SK-N-SH (cell line): ENCODE results near the gene ACACA. TPM values are rescaled to one million over a fixed set of nuclear protein-coding genes. Genes with fewer than 3 reads are reported as not detected.

ENCODE experiments used
- CTCF ChIA-PET: fragments of 300-600, 350-600 bp; formaldehyde crosslinking; extraction: SDS; loops from one replicate; lab custom pipeline; 2021; lab: Yijun Ruan, JAX
- POLR2A ChIA-PET: fragments of 350-600 bp; sonication (Branson Sonifier 250); formaldehyde crosslinking; extraction: SDS; loops from one replicate; lab custom pipeline; 2020; ENCODE audit warnings: antibody characterized with exemption, inconsistent platforms; lab: Yijun Ruan, JAX
- DNase-seq: peaks from one replicate; pipeline ENCODE4 v3.0.0; 2012
- H2AFZ ChIP-seq: fragments of 200-600 bp; sonication (generic); 2 replicates; pipeline ENCODE4 v1.8.1; 2016; ENCODE audit warnings: antibody characterized with exemption, mild to moderate bottlenecking, low read depth
- H3F3A ChIP-seq: fragments of 200-600 bp; sonication (generic); replicated peaks from 2 replicates; pipeline ENCODE3; 2016; ENCODE audit warnings: antibody characterized with exemption, mild to moderate bottlenecking; ENCODE audit not compliant: insufficient read depth
- H3K27ac ChIP-seq, 2 experiments: fragments of 200-500 bp in 1 of 2; fragments of 200-600 bp in 1 of 2; sonication (Bioruptor generic) in 1 of 2; sonication (generic), shearing (Covaris generic) in 1 of 2; 2 replicates each; pipeline versions ENCODE4 v1.5.1 to v1.6.1; 2014 to 2016; ENCODE audit warnings: low read depth in 2 of 2, inconsistent platforms in 1 of 2, low read length in 1 of 2, mild to moderate bottlenecking in 1 of 2, mixed read lengths in 1 of 2
- H3K27me3 ChIP-seq: fragments of 200-600 bp; sonication (generic), shearing (Covaris generic); 2 replicates; pipeline ENCODE4 v1.6.1; 2016; ENCODE audit warnings: mixed run types; ENCODE audit not compliant: insufficient read depth
- H3K36me3 ChIP-seq, 2 experiments: fragments of 200-500 bp in 1 of 2; fragments of 200-600 bp in 1 of 2; sonication (Bioruptor generic) in 1 of 2; sonication (generic) in 1 of 2; replicated peaks in 1 of 2; 2 replicates each; pipeline versions ENCODE3 to v1.5.1; 2014 to 2016; ENCODE audit warnings: low read length in 1 of 2, mild to moderate bottlenecking in 1 of 2; ENCODE audit not compliant: insufficient read depth in 2 of 2, control insufficient read depth in 1 of 2
- H3K4me1 ChIP-seq, 2 experiments: fragments of 200-500 bp in 1 of 2; fragments of 200-600 bp in 1 of 2; sonication (Bioruptor generic) in 1 of 2; sonication (generic), shearing (Covaris generic) in 1 of 2; 2 replicates each; pipeline versions ENCODE4 v1.5.1 to v1.6.1; 2014 to 2016; ENCODE audit warnings: low read depth in 1 of 2, low read length in 1 of 2, mixed run types in 1 of 2; ENCODE audit not compliant: insufficient read depth in 2 of 2, control insufficient read depth in 1 of 2
- H3K4me2 ChIP-seq: fragments of 200-600 bp; sonication (generic), shearing (Covaris generic); 2 replicates; pipeline ENCODE4 v1.6.1; 2017; ENCODE audit warnings: mixed run types
- H3K4me3 ChIP-seq, 2 experiments: fragments of 200-500 bp in 1 of 2; fragments of 200-600 bp in 1 of 2; sonication (Bioruptor generic) in 1 of 2; sonication (generic), shearing (Covaris generic) in 1 of 2; 2 replicates each; pipeline versions ENCODE4 v1.5.1 to v1.8.1; 2014 to 2016; ENCODE audit warnings: low read depth in 2 of 2, inconsistent platforms in 1 of 2, low read length in 1 of 2, mild to moderate bottlenecking in 1 of 2, mixed read lengths in 1 of 2, moderate library complexity in 1 of 2
- H3K79me2 ChIP-seq: fragments of 200-600 bp; sonication (generic); 2 replicates; pipeline ENCODE4 v1.8.1; 2017; ENCODE audit warnings: mild to moderate bottlenecking; ENCODE audit not compliant: insufficient read depth
- H3K9ac ChIP-seq: fragments of 200-600 bp; sonication (generic); 2 replicates; pipeline ENCODE4 v1.6.1; 2017; ENCODE audit warnings: mixed run types
- H3K9me2 ChIP-seq: fragments of 200-600 bp; sonication (generic); 2 replicates; pipeline ENCODE4 v1.6.1; 2017; ENCODE audit warnings: mixed run types
- H3K9me3 ChIP-seq: fragments of 200-600 bp; sonication (generic); 2 replicates; pipeline ENCODE4 v1.6.1; 2017; ENCODE audit warnings: mixed run types, mild to moderate bottlenecking, moderate library complexity
- H4K20me1 ChIP-seq: fragments of 200-600 bp; sonication (generic); 2 replicates; pipeline ENCODE4 v1.6.1; 2017; ENCODE audit warnings: mild to moderate bottlenecking, mixed run types; ENCODE audit not compliant: insufficient read depth
- EZH2phosphoT487 ChIP-seq: fragments of 200-600 bp; sonication (generic); IDR thresholded peaks from 2 replicates; pipeline ENCODE4 v1.6.1; 2017; ENCODE audit warnings: low read depth, mixed run types, mild to moderate bottlenecking, antibody characterized with exemption, moderate library complexity, borderline replicate concordance
- FOXJ3 ChIP-seq: sonication (generic); formaldehyde crosslinking; IDR thresholded peaks from 2 replicates; pipeline ENCODE4 v1.5.1; 2020; ENCODE audit warnings: mild to moderate bottlenecking, missing genetic modification reagents
- FOXM1 ChIP-seq: IDR thresholded peaks from 2 replicates; pipeline ENCODE4 v1.4.0; 2012; ENCODE audit warnings: low read depth, mild to moderate bottlenecking
- NFIC ChIP-seq: IDR thresholded peaks from 2 replicates; pipeline ENCODE4 v1.4.0; 2012; ENCODE audit warnings: borderline replicate concordance
- RAD21 ChIP-seq: IDR thresholded peaks from 2 replicates; pipeline ENCODE4 v1.6.1; 2012; ENCODE audit warnings: mild to moderate bottlenecking, low read length
- RCOR1 ChIP-seq: fragments of 150-350 bp; IDR thresholded peaks from 2 replicates; pipeline ENCODE4 v1.6.1; 2017; ENCODE audit warnings: antibody characterized with exemption, low read length
- RFX5 ChIP-seq: IDR thresholded peaks from 2 replicates; pipeline ENCODE4 v1.6.1; 2012; ENCODE audit warnings: mild to moderate bottlenecking, improper control_type of control experiment, low read length
- SMC3 ChIP-seq: IDR thresholded peaks from 2 replicates; pipeline ENCODE4 v1.6.1; 2012; ENCODE audit warnings: low read depth, low read length, improper control_type of control experiment
- TCF12 ChIP-seq: IDR thresholded peaks from 2 replicates; pipeline ENCODE4 v1.4.0; 2012
- TEAD4 ChIP-seq: IDR thresholded peaks from 2 replicates; pipeline ENCODE4 v1.4.0; 2012; ENCODE audit warnings: mild to moderate bottlenecking, borderline replicate concordance; ENCODE audit not compliant: insufficient read depth
- WGBS: methylation state at CpG from one replicate; pipeline ENCODE4 v1.1.6; 2017; ENCODE audit warnings: low lambda C conversion rate; 5-methylcytosine and 5-hydroxymethylcytosine counted together
- polyA plus RNA-seq, 3 experiments: library from polyadenylated mRNA; depleted of rRNA; stranded (reverse); fragments of >200 nt; gene quantifications; 2 replicates each; pipeline ENCODE4 v1.2.3, GENCODE V29; 2012
- TF ChIP-seq, protein P1 (sequence below): fragments of 200-600 bp; sonication (generic); IDR thresholded peaks from 2 replicates; pipeline ENCODE4 v1.6.1; 2017; ENCODE audit warnings: antibody characterized with exemption, mild to moderate bottlenecking, moderate library complexity
- TF ChIP-seq, protein P2 (sequence below): IDR thresholded peaks from 2 replicates; pipeline ENCODE4 v1.4.0; 2012; ENCODE audit warnings: low read depth, borderline replicate concordance
- TF ChIP-seq, protein P3 (sequence below): fragments of 150-350 bp; IDR thresholded peaks from 2 replicates; pipeline ENCODE4 v1.6.1; 2016; ENCODE audit warnings: mild to moderate bottlenecking, low read depth, low read length
- TF ChIP-seq, protein P4 (sequence below): IDR thresholded peaks from 2 replicates; pipeline ENCODE4 v1.6.1; 2012; ENCODE audit warnings: mild to moderate bottlenecking, low read depth, low read length, moderate library complexity
- TF ChIP-seq, protein P5 (sequence below): IDR thresholded peaks from 2 replicates; pipeline ENCODE4 v1.4.0; 2012; ENCODE audit warnings: low read depth
- TF ChIP-seq, protein P6 (sequence below): IDR thresholded peaks from 2 replicates; pipeline ENCODE4; 2012

Gene ACACA
- polyA plus RNA-seq, 1 of the 3 experiments (the other 2 are of a cell fraction) = 27.2 TPM

DNA sequence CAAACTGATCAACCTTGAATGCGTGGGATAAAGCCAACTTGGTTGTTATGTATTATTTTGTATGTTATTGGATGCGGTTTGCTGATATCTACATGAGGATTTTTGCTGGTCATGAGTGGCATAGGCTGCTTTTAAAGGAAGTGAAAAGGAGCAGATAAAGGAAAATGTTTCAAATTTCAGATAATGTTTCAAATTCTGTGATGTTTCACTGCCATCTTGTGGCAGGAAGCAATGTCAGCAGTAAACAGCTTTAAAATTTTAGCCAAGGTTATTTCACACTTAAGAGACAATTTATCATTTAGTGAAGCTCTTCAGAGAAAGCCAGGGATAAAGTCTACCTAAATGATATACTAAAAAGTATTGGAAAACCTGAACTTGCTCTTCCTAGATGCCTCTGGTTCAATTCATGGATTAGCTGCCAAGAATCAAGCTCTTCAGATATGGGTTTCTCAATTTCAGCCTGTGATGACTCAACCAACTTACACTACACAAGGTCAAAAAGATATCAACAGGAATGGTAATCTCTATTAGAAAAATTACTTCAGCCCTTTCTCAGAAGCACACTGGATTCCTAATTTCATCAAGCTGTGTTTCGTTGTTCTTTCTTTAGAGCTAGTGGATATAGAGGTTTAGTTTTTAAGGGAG lies 166.8 kb downstream of the ACACA start:
- Histone ChIP-seq H3K36me3 (peaks cover 40 to 69% of the 10 kb centered on the region in 2 experiments), H3K9me3 (no peaks in the 10 kb centered on the region), H3K4me3 (no peak overlapping the region), H3K9me2 (no peaks in the 10 kb centered on the region), H4K20me1 (no peaks in the 10 kb centered on the region), H2AFZ (no peak overlapping the region), H3K4me2 (no peak overlapping the region), H3K79me2 (no peaks in the 10 kb centered on the region), H3K9ac (no peak overlapping the region), H3F3A (peaks cover 6% of the 10 kb centered on the region), H3K4me1 (no peaks in the 10 kb centered on the region), H3K27me3 (no peaks in the 10 kb centered on the region), H3K27ac (no peak overlapping the region)
- TF ChIP-seq RAD21 (peak; percentile 78), RCOR1 (no peak), SMC3 (peak; percentile 50)
- TF ChIP-seq, protein P1, sequence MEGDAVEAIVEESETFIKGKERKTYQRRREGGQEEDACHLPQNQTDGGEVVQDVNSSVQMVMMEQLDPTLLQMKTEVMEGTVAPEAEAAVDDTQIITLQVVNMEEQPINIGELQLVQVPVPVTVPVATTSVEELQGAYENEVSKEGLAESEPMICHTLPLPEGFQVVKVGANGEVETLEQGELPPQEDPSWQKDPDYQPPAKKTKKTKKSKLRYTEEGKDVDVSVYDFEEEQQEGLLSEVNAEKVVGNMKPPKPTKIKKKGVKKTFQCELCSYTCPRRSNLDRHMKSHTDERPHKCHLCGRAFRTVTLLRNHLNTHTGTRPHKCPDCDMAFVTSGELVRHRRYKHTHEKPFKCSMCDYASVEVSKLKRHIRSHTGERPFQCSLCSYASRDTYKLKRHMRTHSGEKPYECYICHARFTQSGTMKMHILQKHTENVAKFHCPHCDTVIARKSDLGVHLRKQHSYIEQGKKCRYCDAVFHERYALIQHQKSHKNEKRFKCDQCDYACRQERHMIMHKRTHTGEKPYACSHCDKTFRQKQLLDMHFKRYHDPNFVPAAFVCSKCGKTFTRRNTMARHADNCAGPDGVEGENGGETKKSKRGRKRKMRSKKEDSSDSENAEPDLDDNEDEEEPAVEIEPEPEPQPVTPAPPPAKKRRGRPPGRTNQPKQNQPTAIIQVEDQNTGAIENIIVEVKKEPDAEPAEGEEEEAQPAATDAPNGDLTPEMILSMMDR = peak; percentile 88
- WGBS = 67% methylated on average over 3 of the region's 3 CpGs
- CTCF ChIA-PET = interaction anchor here (0.6 to 5.3 kb wide), 63 partner anchors 8 to 756 kb away, joined by 3 to 43 read pairs (median 3); partner anchors contain the start of genes AATF and MRM1
- DNase-seq = peak; percentile 33
- POLR2A ChIA-PET = no interaction called here

DNA sequence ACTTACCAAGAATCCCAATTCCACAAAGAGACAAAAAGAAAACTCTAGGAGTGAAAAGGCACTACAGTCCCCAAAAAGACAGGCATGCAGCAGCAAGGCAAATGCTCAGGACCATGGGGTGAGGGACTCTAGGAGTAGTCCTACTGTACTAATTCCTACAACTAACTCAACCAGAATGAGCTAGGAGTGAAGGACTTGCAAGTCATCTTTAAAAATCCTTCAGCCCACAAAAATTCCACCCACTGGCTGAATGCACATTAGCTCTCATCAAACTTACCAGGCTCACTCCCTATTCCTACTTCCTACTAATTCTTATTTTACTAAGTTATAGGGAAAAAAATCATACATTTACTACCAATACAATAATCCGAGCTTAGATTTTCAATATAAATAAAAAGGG lies 172.5 kb downstream of the ACACA start:
- no peaks in the 10 kb centered on the region for H3K9me3 ChIP-seq
- H4K20me1 ChIP-seq = no peaks in the 10 kb centered on the region
- POLR2A ChIA-PET = no interaction called here
- peaks cover 60 to 71% of the 10 kb centered on the region in 2 experiments for H3K36me3 ChIP-seq
- DNase-seq = no peak
- H3K27me3 ChIP-seq = no peaks in the 10 kb centered on the region
- TF ChIP-seq, protein P2, sequence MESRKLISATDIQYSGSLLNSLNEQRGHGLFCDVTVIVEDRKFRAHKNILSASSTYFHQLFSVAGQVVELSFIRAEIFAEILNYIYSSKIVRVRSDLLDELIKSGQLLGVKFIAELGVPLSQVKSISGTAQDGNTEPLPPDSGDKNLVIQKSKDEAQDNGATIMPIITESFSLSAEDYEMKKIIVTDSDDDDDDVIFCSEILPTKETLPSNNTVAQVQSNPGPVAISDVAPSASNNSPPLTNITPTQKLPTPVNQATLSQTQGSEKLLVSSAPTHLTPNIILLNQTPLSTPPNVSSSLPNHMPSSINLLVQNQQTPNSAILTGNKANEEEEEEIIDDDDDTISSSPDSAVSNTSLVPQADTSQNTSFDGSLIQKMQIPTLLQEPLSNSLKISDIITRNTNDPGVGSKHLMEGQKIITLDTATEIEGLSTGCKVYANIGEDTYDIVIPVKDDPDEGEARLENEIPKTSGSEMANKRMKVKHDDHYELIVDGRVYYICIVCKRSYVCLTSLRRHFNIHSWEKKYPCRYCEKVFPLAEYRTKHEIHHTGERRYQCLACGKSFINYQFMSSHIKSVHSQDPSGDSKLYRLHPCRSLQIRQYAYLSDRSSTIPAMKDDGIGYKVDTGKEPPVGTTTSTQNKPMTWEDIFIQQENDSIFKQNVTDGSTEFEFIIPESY = no peak
- no peak for TF ChIP-seq RAD21
- TF ChIP-seq, protein P3, sequence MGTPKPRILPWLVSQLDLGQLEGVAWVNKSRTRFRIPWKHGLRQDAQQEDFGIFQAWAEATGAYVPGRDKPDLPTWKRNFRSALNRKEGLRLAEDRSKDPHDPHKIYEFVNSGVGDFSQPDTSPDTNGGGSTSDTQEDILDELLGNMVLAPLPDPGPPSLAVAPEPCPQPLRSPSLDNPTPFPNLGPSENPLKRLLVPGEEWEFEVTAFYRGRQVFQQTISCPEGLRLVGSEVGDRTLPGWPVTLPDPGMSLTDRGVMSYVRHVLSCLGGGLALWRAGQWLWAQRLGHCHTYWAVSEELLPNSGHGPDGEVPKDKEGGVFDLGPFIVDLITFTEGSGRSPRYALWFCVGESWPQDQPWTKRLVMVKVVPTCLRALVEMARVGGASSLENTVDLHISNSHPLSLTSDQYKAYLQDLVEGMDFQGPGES = no peak
- no peak for TF ChIP-seq SMC3
- no peak for TF ChIP-seq RFX5
- TF ChIP-seq NFIC = no peak
- TF ChIP-seq FOXM1 = no peak
- TF ChIP-seq, protein P4, sequence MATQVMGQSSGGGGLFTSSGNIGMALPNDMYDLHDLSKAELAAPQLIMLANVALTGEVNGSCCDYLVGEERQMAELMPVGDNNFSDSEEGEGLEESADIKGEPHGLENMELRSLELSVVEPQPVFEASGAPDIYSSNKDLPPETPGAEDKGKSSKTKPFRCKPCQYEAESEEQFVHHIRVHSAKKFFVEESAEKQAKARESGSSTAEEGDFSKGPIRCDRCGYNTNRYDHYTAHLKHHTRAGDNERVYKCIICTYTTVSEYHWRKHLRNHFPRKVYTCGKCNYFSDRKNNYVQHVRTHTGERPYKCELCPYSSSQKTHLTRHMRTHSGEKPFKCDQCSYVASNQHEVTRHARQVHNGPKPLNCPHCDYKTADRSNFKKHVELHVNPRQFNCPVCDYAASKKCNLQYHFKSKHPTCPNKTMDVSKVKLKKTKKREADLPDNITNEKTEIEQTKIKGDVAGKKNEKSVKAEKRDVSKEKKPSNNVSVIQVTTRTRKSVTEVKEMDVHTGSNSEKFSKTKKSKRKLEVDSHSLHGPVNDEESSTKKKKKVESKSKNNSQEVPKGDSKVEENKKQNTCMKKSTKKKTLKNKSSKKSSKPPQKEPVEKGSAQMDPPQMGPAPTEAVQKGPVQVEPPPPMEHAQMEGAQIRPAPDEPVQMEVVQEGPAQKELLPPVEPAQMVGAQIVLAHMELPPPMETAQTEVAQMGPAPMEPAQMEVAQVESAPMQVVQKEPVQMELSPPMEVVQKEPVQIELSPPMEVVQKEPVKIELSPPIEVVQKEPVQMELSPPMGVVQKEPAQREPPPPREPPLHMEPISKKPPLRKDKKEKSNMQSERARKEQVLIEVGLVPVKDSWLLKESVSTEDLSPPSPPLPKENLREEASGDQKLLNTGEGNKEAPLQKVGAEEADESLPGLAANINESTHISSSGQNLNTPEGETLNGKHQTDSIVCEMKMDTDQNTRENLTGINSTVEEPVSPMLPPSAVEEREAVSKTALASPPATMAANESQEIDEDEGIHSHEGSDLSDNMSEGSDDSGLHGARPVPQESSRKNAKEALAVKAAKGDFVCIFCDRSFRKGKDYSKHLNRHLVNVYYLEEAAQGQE = no peak
- TF ChIP-seq FOXJ3 (CRISPR knock-in tag) = no peak
- TF ChIP-seq EZH2phosphoT487 = no peak
- TF ChIP-seq, protein P5, sequence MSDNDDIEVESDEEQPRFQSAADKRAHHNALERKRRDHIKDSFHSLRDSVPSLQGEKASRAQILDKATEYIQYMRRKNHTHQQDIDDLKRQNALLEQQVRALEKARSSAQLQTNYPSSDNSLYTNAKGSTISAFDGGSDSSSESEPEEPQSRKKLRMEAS = no peak
- no peak for TF ChIP-seq TCF12
- TF ChIP-seq, protein P6, sequence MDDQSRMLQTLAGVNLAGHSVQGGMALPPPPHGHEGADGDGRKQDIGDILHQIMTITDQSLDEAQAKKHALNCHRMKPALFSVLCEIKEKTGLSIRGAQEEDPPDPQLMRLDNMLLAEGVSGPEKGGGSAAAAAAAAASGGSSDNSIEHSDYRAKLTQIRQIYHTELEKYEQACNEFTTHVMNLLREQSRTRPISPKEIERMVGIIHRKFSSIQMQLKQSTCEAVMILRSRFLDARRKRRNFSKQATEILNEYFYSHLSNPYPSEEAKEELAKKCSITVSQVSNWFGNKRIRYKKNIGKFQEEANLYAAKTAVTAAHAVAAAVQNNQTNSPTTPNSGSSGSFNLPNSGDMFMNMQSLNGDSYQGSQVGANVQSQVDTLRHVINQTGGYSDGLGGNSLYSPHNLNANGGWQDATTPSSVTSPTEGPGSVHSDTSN = no peak
- TF ChIP-seq TEAD4 = no peak
- CTCF ChIA-PET = interaction anchor here (0.7 to 3.1 kb wide), 9 partner anchors 8 to 631 kb away, joined by 3 to 14 read pairs (median 5); no protein-coding TSS in a partner anchor
- no peak overlapping the region for H2AFZ ChIP-seq
- no peaks in the 10 kb centered on the region for H3F3A ChIP-seq
- no peak overlapping the region for H3K9ac ChIP-seq
- H3K27ac ChIP-seq = no peak overlapping the region
- no peak overlapping the region for H3K4me3 ChIP-seq
- no peaks in the 10 kb centered on the region for H3K9me2 ChIP-seq
- WGBS = 96% methylated on average over 1 of the region's 1 CpG
- no peaks in the 10 kb centered on the region for H3K79me2 ChIP-seq
- no peaks in the 10 kb centered on the region for H3K4me1 ChIP-seq
- H3K4me2 ChIP-seq = no peak overlapping the region
